ENCODE data around the gene HPGDS.
A peak's percentile ranks its signal among the peaks of the same experiment; 100 is the strongest.
"Not testable (repeated sequence)": the region's sequence is repeated elsewhere in the genome, so short reads cannot be mapped to it uniquely, and the experiment has no call there.

HPGDS gene

DNA sequence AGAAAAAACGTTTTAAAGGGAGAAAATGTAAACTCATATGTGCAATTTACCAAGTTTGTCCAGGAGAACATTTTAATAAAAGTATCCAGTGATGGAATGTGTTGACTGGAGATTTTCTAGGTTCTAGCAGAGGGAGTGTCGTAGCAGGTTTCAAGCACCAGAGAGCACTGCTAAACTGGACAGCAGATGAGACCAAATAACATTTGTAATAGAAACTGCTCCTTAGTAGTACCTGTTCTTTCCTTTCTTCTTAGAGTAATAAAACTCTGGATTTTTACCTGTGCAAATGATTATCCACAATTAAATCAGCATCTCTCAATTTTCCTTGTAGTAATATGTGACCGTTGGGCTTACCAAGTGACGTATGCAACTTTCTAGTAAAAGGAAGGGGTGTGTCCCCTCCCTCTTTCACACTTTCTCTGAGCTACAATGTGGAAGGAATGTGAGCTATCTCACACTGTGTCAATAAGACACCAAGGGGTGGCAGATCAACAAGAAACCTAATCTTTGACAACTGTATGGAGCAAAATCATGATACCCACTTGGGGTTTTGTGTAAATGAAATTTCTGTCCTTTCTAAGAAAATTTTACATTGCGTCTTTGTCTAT, 9.5 kb downstream of the HPGDS start:
- no peak for DNase-seq (ENCODE audit: insufficient read length, low spot score)
- no peak for FAIRE-seq

DNA sequence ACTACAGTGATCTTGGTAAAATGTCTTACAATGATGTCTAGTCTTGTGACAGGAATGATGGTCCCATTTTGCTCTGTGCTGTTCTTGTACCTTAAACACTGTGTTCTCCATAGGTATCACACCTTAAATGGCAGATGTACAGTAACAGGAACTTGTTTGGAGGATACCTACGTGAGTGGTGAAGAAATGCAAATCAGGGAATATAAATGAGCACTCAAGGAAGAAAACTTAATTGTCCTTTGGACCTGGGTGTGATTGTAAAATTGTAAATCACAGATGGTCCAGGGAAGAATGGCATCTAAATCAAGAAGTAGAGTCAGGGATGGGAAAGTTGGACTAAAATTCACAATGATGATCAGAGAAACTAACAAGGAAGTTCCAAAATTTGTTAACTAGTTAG, 12.7 kb downstream of the HPGDS start:
- no peak for DNase-seq (ENCODE audit: insufficient read length, low spot score)
- no peak for FAIRE-seq

DNA sequence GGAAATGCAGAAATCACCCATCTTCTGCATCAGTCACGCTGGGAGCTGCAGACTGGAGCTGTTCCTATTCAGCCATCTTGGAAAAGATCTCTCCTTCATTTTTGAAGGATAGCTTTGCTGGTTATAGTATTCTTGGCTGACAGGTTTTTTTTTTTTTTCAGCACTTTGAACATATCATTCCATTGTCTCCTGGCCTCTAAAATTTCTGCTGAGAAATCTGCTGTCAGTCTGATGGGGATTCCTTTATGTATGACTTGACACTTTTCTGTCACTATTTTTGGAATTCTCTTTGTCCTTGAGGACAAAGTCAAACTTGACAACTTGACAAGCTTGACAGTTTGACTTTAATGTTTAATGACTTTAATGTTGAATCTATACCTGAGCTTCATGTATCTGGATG, 16.8 kb downstream of the HPGDS start:
- DNase-seq (ENCODE audit: insufficient read length, low spot score): no peak
- no peak for FAIRE-seq

DNA sequence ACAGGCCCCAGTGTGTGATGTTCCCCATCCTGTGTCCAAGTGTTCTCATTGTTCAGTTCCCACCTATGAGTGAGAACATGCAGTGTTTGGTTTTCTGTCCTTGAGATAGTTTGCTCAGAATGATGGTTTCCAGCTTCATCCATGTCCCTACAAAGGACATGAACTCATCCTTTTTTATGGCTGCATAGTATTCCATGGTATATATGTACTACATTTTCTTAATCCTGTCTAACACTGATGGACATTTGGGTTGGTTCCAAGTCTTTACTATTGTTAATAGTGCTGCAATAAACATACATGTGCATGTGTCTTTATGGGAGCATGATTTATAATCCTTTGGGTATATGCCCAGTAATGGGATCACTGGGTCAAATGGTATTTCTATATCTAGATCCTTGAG, 22.7 kb downstream of the HPGDS start:
- not testable (repeated sequence) for DNase-seq (ENCODE audit: insufficient read length, low spot score); FAIRE-seq

DNA sequence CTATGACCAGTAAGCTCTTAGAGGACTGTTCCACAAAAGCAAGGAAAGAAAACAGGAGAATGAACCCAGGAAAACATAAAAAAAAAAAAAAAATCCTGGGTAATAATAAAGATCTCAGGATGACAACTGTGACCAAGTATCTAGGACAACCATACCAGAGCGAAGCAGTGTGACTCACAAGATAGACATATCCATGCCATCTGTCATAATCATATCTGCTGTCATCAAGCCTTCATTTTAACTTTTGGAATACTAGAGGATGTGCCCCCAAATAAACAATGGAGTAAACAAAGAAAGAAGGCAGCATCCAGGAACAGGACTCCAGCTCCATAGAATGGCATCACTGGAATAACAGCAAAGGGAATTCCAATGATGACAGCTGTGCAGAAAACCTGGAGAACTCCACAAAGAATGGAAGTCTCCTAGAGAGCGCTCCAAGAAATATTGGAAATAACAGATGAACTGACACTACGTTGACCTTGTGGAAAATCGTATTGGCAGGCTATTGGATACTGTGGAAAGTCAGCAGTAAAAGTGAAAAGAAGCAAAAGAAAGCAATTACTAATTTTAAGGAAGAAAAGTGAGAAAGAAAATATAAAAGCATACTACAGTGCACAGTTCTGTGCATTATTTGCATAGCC, 35.3 kb downstream of the HPGDS start:
- FAIRE-seq (no peak), DNase-seq (ENCODE audit: insufficient read length, low spot score) (no peak)

DNA sequence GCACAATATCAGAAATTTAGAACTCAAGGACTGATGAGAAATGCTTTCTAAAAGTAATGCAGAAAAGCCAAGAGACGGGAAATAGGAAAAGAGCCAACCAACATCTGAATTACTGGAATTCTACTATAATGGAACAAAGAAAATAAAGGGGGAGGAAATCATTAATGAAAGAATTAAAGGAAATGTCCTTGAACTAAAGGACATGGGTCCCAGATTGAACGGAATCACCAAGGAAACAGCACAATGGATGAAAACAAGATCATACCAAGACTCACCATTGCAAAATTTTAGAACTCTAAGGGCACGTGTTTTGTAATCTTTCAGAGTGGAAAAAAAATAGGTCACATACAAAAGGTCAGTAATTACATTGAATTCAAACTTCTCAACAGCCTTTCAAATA, 35.9 kb downstream of the HPGDS start:
- FAIRE-seq (no peak), DNase-seq (ENCODE audit: insufficient read length, low spot score) (no peak)

DNA sequence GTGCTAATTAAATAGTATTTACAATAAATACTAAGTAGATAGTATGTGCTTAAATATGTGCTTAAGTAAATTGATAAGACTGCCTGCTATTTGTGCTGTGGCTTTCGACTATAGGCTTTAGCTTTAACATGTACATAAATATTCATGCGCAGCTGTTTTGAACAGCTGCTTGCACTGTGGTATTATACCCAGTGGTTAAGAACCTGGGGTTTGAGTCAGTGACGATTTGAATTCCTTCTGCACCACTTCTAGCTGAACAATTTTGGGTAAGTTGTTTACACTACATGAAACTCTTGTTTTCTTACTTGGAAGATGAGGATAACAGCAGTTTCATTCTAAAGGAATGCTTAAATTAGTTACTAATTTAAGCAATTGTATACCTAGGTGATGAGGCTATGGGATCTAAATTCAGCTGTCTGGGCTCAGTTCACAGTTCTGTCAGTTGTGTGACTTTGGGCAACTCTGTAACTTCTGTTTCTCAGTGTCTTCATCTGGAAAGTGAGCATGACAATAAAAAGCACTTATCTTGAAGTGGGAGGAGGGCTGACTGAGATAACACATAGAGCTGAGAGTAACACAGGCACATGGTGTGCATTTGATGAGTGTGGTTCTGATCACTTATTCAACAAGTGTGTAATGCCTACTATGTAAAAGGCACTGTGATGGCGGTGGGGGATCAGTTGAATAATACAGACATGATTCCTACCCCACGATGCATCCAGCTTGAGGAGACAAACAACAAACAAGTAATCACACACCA, 37.0 kb downstream of the HPGDS start:
- DNase-seq (ENCODE audit: insufficient read length, low spot score) (no peak), FAIRE-seq (no peak)

DNA sequence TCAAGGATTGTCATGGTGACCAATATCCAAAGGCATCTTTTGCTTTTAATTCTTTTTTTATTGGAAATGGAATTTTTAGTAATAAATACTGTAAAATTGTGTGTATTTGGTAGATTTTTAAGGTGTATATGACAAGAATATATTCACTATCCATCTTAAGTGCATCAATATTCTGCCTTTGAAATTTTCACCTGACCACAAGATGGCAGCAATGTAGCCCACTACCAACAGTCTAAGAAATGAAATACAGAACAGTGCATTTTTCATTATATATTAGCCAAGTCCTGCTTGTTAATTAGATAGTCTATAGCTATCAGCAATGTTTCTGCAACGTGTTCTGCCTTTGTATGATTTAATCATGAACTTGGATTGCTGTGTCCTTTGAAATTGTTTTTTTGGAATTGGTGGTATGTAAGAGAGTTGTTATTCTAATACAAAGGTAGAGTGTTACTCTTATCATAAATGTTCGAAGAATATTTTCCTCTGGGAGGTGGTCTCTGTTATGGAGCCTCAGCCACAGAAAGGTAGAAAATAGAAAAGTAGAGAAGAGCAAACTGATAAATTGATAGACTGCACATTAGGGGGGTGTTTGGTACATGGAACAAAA, 38.2 kb downstream of the HPGDS start:
- no peak for DNase-seq (ENCODE audit: insufficient read length, low spot score)
- FAIRE-seq: peak; percentile 35

DNA sequence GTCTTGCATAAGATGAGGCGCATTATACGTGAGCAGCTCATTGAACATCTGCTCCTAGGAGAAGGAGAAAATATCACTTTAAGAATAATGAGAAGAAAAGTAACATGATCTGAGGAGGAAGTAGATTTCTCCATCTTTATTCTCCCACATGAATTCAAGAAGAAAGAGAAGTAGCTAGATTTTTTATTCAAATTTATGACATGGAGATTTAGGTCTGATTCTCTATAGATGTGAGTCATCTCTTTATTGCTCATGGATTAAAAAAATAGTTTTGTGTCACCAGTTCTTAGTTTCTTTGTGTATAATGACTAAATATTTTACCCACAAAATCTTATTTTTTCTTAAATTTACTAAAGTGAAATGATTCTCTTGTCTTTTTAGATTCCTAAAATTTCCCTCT, 40.4 kb downstream of the HPGDS start:
- FAIRE-seq (no peak), DNase-seq (ENCODE audit: insufficient read length, low spot score) (no peak)

DNA sequence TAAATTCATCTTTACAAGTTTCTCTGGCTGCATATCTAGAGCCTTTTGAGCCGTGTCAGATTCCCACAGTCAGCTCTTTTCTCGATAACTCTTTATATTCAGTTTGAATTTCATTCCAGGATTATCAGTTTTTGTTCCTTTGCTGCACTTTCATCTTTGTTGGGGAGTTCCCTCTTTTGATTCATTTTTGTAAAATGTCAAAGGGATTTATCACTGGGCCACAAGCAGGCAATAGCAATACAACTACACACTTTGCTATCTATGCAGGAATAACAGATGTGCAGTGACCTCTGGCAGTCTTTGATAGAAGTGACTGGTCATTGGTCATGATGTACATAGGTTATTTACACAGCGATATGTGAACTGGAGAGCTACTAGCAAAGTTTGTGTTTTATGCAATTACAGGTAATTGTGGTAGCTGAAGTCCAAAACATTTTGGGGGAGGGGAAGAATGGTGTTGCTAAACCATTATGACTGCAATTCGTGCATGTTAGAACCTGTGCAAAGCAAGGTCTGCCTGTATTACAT, 43.8 kb downstream of the HPGDS start:
- FAIRE-seq (no peak), DNase-seq (ENCODE audit: insufficient read length, low spot score) (no peak)

DNA sequence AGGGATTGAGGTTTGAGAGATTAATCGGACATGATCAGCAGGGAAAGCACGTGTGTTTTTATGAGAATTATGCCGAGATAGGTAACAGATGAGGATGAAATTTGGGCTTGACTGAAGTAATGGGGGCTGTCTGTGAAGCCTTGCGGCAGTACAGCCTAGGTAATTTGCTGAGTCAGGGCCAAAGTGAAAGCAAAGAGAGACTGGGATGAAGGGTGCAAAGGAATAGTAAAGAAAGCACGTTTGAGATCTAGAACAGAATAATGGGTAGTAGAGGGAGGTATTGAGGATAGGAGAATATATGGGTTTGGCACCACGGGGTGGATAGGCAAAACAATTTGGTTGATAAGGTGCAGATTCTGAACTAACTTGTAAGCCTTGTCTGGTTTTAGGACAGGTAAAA, 47.2 kb downstream of the HPGDS start:
- FAIRE-seq: not testable (repeated sequence)

DNA sequence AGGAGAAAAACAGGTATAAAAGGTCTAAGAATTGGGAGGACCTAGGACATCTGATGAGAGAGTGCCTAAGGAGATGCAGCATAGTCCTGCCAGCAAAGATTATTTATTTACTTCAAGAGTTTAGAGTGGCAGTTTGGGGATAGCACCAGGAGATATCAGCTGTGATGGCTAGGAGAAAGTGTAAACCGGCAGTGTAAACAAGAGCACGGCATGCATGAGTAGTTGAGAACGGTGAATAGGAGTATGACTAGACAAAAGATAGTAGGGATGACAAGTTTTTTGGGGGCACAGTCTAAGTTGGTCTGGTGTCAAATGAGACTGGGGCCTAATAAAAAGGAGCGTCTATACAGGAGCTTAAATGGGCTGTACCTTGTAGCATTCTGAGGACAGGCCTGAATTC, 48.7 kb downstream of the HPGDS start:
- not testable (repeated sequence) for FAIRE-seq; DNase-seq (ENCODE audit: insufficient read length, low spot score)

More for the DNA sequence above, 47.2 kb downstream of the HPGDS start:
- DNase-seq (ENCODE audit: insufficient read length, low spot score): not testable (repeated sequence)

DNA sequence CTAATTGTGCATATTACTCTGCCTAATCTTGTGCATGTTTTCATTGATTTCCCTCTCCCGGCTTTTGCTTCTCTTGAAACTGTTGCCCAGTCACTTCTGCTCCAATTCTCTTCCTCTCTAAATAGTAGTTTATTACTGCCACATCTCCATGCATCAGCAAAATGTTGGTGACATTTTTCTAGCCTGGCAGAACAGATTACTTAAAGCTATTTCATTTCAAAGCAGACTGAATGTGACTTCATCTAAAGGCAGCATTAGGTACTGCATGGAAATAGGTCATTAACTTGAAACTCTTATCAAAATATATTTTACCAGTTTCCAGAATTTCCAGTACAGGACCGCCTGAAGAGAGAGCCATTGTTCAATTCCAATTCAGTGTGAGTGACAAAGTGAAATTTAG, 52.4 kb downstream of the HPGDS start:
- DNase-seq (ENCODE audit: insufficient read length, low spot score) (no peak), FAIRE-seq (no peak)

DNA sequence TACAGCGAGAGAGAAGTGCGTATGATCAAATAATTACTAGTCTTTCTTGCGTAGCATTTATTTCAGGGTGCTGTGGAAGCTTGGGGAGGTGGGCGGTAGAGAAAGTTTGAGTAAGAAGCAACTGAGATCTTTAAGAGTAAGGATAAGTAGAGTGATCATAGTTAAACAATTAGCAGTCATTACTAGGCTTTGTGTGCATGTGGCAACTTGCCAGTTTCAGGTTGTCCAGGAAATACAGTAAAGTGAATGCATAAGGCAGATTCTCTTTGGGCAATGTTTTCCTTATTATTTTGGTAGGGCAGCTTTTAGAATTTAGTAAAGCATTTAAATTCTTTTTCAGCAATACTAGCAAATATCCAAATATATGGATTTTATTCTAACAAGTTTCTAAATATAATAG, 57.0 kb downstream of the HPGDS start:
- FAIRE-seq: no peak
- no peak for DNase-seq (ENCODE audit: insufficient read length, low spot score)

DNA sequence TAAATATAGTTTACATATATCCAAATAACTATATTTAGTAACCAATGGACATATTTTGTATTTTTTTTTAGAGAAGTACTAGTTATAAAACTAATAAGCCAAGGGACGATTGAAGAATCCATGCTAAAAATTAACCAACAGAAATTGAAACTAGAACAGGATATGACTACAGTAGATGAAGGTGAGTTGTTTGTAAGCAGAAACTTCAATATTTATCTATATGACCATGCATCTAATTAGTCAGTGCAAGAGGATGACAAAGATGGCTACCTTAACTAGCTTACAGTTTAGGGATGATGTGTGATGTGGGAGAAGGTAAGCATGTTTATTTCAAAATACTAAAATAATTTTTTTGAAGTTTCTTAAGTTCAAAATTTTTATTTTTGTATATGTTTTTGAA, 57.7 kb downstream of the HPGDS start:
- no peak for FAIRE-seq
- no peak for DNase-seq (ENCODE audit: insufficient read length, low spot score)

DNA sequence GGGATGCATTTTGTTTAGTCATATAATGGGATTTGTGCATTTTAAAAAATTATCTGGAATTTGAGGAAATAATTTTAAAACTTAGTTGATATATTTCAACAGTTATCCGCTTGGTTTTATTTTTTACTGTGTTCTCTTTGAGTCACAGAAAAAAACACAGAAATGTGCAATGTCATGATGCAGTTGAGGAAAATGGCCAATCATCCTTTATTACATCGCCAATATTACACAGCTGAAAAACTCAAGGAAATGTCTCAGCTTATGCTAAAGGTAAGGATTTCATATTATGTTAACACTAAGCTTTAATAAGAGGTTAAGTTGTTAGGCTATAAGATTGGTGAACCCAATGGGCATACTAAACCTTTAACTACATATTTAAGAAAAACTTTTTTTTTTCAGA, 63.9 kb downstream of the HPGDS start:
- FAIRE-seq (no peak), DNase-seq (ENCODE audit: insufficient read length, low spot score) (no peak)

DNA sequence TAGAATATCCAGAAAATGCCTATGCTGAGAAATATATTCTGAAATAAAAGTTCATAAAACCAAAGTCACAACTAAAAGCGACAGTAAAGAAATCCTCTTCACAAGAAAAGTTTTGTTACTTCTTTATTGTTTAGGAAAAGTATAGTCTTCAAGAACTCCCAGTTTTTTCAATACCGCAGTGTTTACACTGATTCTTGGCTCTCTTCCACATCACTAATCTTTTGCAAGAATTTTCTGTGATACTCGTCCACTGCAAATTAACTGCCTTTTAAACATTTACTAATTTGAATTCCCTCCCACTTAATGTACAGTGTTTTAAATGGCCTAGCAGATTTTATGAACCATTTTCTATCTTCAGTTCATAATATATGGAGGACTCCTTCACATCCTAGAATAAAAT, 65.1 kb downstream of the HPGDS start:
- FAIRE-seq: no peak
- no peak for DNase-seq (ENCODE audit: insufficient read length, low spot score)

DNA sequence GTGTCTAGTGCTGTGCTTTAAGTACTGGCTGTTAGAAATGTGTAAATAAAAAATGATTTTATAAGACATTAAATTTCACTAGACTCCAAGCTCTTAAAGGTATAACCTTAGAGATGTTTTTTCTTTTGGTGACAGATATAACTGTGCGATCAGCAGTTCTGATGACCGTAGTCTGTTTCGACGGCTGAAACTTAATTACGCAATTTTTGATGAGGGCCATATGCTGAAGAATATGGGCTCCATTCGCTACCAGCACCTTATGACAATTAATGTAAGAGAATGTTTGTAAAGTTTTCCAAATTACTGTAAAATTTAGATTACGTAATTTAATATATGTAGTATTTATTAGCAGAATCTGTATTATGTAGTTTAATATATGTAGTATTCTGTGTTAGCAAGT, 66.4 kb downstream of the HPGDS start:
- no peak for DNase-seq (ENCODE audit: insufficient read length, low spot score)
- FAIRE-seq: no peak

DNA sequence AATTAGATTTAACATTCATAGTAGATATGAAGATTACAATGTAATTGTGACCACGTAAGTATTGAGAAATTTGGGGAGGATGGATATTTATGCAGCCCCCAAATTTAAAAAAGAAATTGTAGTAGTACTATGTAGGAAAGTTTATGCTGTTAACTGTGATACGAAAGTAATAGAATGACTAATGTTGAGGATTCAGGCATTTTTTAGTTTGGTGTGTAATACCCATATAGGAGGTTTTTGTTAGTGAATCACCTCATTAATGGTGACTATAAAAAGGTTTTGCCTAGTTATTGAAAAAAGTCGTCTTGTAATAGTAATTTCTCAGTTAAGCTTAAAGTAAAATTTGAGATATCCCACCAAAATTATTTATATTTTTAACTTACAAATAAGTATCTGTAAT, 67.7 kb downstream of the HPGDS start:
- DNase-seq (ENCODE audit: insufficient read length, low spot score): no peak
- no peak for FAIRE-seq

DNA sequence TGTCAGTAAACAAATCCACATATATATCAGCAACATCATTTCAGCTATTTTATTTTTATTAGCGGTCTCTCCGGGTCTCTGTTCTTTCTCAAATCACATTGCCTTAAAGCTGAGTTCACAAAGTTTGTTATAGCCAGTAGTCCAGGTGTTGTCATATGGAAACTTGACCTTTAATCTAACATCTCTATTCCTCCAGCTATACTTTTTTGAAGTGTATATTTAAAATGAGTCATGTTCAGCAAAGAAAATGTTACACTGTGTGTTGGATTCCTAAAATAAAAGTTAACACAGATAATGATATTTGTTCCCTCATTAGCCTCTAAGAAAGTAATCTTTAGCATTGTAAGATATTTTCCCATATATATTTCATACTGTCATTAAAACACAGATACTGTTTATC, 71.4 kb downstream of the HPGDS start:
- DNase-seq (ENCODE audit: insufficient read length, low spot score) (no peak), FAIRE-seq (peak; percentile 60)

DNA sequence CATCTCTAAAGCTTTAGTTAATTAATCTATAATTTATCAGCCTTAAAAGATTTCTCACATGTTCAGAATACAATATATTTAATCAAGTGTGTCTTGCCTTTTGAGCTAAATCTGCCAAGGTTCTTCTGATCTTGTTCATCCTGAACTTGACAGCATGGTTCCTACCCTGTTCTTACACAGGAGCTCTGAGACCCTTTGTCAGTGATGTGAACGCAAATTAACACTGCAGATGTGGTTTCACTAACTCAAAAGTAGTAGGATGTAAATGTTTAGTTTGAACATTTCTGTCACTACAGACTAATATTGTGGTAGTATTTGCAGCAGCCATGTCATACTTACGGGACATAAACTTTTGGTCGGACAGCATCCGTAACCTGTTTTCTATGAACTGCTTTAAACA, 75.6 kb downstream of the HPGDS start:
- DNase-seq (ENCODE audit: insufficient read length, low spot score) (no peak), FAIRE-seq (no peak)
